Right renal pelvis (tissue), 4 donors: ENCODE measurements around the gene NTRK2. TPM values are rescaled to one million over a fixed set of nuclear protein-coding genes. Genes with fewer than 3 reads are reported as not detected.

Experiments used
- DNase-seq, 4 donors: peaks; one replicate each; pipeline ENCODE4 v3.0.0-alpha.2; 2013; ENCODE audit warnings: low read depth in 4 of 4, low spot score in 3 of 4, missing footprints in 1 of 4
- polyA plus RNA-seq, 4 donors: library from polyadenylated mRNA; unstranded; fragments of 120-200 nt; gene quantifications; one replicate each; pipeline ENCODE4 v1.2.1, GENCODE V29; 2013; ENCODE audit not compliant: insufficient read length in 4 of 4

The NTRK2 gene
- polyA plus RNA-seq, 4 donors = 94.3 to 117 (median 109) TPM

DNA sequence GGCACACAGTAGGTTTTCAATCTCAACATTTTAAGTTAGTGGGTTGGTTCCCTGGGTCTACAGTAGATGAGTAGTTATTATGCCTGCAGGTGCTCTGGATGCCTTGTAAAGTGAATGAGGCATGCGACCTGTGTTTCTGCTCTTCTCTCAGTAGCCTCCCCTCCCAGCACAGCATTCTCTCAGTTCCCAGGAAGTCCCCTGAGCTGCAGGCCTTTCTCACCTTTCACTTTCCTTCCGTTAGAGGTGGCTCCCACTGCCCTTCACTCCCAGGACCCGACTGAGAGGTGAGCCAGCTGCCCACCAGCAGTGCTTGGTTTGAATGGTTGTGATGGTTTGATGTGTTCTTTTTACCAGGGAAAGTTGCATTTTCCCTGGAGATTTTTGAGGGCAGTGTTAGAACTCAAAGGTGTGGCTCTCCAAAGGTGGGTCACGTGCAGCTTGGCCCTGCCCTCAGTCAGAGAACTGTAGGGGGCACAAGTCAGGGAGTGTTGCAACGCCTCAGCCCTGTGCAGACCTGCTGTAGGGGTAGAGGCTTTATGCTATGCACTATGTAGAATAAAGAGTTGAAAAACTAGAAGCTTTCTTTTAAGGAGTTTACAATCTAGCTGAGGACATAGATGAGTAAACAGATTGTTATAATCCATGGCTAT is 173.8 kb downstream of the NTRK2 start:
- no peak for DNase-seq

DNA sequence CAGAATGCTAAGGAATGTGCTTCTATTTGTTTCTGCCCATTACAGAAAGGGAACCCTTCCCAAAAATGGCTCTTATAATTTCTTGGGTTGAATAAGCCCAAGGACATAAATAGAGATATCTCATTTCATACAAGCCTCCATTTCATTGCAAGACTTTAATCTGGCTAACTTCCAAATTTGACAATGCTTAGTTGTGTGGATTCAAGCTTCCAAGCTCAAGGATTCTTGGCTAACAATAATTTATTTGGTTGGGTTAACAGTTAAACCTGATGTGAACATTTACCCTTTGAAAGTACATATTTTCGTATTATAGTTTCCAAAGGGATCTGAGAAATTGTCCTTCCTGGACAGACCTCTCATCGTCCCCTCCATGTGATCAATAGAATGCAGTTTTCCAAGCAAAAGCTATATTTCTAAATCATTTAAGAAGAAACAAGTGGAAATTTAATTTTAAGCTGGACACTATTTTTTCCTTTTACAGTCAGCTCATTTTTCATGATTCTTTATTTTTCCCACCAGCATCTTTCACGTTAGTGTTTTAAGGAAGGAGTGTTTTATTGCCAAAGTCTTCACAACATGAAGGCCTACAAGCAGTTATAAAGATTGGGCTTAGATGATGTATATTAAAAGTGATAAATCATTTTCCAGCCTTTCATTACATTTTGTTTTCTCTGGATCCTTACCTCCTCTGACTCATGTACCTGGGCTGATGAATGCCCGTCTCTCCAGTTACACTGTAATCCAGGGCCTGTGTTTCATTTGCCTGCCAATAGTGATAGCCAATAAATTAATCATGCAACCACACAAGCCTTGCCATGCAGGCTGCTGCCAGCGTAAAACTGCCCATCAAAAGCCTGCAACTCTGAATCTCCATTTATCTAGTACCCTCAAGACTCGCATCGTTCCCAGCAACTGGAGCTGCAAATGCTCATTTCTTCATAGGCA is 176.7 kb downstream of the NTRK2 start:
- no peak for DNase-seq

DNA sequence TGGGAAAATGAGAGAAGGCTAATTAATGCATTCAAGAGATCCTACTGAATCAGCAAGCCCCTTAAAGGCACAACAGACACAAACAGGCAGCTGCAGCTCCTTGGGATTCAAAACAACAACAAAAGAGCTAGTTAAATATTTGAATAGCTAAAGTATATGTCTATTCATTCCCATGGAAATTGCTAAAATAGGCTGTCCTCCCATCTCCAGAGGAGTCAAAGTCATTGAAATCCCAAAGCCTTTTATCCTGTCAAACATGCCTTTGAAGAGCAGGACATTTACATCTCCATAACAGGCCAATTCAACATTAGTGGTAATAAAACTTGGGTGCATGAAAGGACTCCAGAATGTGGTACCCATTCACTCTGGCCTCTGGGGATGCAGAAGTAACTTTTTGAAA is 177.4 kb downstream of the NTRK2 start:
- DNase-seq = no peak

DNA sequence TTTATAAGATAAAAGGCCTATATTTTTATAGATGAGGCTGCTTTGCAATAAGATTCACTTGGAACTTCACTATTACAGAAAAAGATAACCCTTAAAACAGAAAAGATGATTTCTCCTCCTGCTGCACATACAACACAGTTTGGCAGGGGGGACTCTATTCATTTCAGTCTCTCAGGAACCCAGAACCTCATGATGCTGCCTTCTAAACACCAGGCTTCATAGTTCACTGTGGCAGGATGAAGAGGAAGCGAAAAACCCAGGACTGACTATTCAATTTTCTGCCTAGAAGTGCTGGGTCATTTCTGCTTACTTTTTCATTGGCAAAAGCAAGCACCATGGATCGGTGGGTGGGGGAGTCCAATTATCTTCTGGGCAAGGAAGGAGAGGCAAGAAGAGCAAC is 179.5 kb downstream of the NTRK2 start:
- DNase-seq = no peak

DNA sequence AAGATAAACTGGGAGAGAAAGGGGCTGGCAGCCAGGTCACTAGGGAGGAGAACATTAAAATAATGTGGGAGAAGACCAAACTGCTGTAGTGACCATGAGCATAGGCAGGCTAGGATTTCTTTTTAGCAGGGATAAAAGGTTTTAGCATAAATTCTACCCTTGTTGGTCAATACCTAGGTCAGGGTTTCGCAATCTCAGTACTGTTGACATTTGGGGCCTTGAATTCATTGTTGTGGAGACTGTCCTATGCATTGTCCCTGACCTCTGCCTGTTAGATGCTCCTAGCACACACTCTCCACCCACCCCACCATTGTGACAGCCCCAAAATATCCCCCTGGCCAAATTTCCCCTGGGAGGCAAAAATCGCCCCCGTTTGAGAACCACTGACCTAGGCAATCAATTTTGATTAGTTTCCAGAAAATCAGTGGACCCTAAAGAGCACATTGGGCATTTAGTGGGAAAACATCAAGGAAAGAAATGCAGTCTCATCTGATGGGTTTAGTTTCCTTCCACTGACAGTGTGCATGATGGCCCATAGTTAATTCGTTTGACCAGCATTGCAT is 181.4 kb downstream of the NTRK2 start:
- DNase-seq = no peak

DNA sequence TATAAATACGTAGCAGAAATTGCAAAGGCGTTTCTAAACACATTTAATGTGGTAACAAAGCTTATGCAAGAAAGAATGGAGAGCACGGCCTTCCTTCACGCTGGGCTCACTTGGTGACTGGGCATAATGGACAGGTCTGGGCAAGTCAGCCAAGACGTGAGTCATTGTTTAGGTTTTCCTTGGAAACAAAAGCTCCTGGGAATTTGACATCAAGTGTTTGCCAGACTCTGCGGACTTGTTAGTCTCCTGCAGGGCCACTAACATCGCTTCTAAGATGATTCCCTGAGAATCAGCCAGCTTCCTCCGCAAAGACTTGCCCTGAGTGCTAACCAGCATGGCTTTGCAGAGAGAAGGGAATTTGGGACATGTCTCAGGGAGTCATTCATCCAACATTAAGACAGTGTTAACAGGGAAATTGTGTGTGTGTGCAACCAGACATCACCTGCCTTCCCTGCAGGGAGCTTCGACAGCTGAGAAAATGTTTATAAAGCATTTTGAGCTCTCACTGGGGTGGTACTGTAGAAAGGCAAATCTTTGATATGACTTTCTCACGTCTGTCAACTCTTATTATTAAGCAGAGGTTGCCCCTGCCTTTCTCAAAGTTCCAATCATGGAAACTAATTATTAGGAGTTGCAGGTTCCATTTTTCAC is 182.5 kb downstream of the NTRK2 start:
- DNase-seq = no peak

DNA sequence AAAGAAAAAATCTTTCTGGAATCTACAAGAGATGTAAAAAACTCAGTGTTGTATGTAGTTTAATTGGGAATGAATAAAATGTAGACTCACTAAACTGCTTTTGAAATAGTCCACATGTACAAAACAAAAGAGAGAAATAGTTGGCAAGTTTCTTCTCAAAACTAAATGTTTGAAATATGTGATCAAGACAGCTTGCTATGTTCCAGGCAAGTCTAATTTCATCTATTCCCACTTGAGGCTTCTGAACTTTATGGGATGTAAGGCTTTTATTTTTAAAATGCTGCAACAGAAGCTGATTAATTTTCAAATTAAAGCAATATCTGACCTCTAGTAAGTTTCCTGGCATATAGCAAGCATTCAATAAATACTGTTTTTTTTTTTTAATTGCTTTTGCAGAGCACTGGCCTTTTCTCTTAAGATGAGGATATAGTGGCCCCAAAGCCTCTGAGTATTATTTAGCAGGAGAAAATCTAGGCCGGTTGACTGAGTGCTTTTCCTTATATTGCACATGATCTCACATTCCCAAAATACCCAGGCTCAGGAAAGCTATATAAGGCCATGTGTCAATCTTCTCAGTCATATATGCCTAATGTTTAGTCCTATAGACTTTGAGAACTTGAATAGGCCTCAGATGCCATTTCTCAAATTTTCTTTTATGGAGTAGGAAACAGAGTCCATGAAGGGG is 183.2 kb downstream of the NTRK2 start:
- DNase-seq = no peak

DNA sequence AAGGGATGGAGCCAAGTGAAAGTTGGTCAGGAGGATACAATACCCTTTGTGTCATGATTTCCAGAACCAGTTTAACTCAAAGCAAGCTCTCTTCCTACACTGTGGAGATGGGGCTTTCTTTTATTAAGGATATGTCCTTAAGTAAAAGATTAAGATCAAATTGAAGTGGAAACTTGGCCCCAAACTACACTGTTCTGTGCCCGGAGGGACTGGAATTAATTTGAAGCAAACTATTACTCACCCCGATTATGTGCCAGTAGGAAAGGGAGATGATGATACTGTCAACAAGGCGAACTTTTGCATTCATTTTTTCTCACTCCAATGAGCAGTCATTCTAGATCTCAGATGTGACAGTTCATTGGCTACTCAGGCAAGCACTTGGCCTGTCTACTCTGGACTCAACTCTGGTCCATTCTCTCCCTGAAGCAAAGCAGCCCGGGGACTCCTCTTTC is 186.7 kb downstream of the NTRK2 start:
- DNase-seq = no peak

DNA sequence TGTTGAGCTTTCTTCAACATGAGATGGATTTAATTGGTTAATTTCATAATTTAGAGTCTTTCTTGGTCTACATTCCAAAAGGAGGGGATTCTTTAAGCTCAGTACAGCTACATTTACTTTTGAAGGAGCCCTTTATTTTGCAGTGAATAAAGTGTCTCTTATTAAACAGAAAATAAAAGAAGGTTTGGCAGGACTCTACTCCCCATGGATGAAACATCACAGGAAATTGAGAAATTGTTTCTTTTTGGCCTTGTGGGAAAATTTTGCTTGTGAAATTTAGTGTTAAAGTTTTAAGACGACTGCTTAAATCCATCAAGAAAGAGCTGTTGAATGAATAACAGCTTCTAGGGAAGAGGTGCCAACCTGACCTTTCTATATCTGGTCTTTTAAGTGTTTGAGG is 187.7 kb downstream of the NTRK2 start:
- DNase-seq = no peak

DNA sequence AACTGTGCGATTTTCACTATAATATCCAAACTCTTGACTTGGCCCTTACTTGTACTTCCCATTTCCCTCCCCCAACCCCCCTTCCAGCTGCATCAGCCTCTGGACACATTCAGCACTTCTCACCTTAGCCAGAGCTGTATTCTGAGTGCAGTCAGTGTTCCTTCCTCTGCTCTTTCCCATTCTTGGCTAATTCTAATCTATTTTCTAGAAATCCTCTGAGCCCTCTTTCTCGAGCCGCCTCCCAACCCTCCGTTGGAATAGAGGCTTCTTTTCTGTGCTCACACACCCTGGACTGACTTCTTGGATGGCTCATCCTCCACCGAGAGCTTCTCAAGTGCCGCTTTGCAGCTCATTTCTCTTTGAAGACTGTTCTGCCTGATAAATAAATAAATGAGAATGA is 188.8 kb downstream of the NTRK2 start:
- no peak for DNase-seq

DNA sequence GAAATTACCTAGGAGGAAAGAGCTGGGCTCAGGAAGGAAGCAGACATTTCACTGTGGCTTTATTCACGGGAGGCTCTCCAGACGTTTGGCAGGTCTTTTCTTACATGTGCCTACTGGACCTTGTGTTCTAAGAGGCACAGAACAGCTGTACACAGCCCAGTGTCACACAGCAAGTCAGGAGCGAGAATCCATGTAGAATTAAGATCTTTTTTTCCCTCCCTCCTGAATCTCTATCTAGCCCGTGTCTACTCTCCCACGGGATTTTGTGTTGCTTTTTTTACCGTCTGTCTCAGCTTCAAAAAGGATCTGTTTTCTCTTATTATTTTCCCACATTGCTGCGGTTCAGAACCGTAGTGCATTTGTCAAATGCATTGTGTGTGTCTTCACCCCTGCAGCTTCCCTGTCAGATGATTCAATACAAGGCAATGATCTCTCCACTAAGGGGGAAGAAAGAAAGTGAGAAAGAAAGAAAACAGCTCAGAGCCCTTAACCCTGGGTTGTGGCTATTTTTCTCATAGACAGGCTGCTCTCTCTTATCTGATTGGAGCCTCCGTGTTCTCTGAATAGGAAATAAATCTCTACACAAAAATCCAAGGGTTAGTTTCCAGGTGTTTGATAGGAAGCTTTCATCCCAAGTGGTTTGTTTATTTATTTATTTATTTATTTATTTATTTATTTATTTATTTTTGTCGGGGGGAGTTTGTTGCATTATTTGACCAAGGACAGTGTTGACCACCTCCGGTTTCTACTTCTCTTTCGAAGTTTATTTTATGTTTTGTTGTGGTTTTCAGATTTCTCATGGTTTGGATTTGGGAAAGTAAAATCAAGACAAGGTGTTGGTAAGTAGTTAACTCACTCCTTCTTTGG is 191.0 kb downstream of the NTRK2 start:
- DNase-seq = no peak

DNA sequence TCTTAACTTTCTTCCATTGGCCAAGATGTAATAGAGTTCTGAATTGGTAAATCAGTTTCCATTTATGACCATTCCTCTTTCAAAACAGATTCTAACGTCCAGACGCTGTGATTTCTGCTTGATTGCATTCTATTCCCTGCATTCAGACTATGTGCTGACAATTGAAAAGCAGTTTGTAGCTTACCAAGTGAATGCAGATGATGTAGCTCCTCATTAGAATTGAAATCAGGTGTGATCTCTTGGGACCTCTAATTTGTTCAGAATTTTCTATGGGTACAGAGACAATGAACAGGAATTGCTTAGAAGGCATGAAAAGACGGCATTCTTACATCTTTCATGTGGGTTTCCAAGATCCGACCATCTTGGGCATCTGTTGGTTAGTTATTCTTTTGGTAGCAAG is 191.9 kb downstream of the NTRK2 start:
- no peak for DNase-seq

DNA sequence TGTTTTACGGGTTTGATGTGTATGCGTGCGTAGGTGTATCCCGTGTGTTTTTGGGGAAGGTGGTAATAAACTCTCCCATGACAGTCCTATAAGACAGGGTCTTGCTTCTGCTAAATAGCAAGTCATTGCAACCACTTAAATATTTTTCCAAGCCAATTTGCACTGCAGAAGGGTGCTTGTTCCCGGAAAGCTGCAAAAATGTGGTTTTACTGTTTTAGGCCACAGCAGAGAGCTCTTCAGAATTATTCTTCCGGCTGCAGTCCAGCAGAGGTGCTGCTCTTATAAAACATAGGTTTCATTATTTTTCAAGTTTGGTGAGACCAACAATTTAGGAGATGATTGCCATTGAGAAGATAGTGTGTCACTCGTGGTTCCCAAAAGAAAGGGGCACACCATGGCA is 192.8 kb downstream of the NTRK2 start:
- DNase-seq = no peak

DNA sequence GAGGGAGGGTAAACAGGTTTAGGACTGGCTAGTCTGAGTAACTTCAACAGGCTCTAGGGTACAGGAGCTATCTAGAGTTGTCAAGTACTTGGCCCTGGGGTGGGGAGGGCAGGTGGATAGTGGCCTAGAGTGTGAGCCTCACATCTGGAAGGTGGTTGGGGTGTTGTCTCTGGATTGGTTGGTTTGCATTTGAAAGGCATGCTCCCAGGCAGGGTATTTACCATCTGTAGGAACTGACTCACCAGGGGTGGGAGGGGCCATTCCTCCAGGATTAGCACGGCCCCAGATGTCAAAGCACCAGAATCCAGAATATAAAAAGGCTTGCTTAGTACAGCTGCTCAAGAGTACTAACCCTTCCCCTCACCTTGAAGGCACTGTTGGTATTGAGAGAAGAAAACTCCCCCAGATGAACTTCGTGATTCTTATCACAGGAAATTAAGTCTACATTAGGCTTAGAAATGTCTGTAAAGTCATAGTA is 193.3 kb downstream of the NTRK2 start:
- no peak for DNase-seq

DNA sequence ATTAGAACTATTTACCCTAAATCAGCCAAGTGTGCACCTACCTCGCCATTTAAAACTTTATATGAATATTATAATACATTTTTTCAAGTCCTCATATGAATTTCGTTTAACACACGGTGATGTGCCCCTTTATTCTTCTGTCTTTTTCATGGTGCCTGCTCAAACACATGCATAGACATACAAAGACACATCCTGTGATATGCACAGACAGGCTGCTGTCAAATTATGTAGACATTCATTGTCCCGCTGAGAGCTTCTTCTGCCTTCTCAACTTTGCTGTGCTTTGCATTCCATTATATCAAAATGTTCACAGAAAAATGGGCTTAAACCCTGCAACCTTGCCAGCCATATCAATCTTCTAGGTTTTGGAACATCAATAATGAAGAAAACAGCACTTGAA is 193.8 kb downstream of the NTRK2 start:
- no peak for DNase-seq

DNA sequence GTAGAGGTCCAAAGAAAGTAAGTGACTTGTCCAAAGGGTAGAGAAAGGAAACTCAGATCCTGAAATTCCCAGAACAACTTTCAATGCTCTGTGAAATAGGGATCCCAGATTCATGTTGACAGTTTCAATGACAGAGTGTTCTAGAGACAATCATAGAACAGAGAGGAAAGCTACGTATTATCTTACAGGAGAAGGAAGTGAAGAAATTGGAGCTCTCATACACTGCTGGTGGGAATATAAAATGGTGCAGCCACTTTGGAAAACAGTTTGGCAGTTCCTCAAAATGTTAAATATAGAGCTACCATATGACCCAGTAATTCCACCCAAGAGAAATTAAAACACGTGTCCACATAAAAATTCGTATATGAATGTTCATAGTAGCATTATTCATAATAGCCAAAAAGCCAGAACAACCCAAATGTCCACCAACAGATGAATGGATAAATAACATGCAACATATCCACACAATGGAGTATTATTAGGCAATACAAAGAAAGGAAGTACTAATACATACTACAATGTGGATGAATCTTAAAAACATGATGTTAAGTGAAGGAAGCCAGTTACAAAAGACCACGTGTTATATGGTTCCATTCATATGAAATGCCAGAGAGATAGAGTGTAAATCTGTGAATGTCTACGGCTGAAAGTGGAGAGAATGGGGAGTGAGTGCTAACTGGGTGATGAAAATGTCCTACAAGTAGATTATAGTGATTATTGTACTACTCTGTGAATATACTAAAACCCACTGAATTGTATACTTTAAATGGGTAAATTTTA is 197.1 kb downstream of the NTRK2 start:
- no peak for DNase-seq

DNA sequence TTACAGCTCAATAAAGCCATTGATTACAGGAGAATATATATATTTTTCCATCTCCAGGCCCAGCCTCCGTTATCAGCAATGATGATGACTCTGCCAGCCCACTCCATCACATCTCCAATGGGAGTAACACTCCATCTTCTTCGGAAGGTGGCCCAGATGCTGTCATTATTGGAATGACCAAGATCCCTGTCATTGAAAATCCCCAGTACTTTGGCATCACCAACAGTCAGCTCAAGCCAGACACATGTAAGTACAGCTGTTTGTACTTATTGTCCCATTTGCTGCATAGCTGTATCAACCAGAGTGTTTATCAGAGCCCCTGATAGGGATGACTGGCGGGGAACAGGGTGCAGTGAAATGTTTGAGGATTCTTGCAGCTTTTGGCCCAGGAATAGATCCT is 197.7 kb downstream of the NTRK2 start:
- no peak for DNase-seq

DNA sequence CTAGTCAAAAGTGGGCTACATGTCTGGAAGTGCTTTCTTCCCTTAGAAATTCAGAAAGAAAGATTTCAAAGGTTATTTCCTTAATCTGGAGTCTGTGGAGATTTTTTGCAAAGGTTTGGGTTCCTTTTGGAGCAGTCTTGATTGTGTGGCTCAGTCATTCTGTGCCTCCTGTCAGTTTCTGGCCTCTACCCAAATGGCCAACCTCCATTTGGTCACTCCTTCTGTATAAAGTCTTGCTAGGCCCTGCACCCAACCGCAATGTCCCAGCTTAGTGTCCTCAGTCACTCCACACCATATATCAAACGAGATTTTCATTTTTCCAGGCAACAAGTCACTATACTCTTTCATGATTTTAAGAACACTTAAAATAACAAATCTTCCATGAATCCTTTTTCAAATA is 199.6 kb downstream of the NTRK2 start:
- DNase-seq = no peak

DNA sequence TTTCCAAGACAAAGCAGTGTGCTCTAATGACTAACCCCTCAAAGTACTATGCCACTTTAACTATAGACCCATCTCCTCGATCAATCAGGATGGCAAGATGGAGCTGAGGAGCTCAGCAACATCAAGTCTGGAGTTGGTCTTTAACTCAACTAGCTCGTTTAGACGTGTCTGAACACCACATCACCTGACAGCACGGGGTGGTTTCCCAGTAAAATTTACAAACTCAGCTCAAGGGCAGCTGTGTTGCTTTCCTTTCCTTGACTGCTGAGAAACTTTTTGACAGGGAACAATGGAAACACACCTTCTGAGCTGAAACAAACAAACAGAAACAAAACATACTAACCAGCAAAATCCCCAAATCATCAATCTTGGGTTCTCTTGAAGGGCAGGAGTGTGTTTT is 202.5 kb downstream of the NTRK2 start:
- no peak for DNase-seq
